NCI-H2196 treated with DMSO at 0.1 percent for 48 hours (cell line): ENCODE measurements around the gene SGIP1.
A peak's percentile ranks its signal among the peaks of the same experiment; 100 is the strongest.
"Not testable (repeated sequence)": the region's sequence is repeated elsewhere in the genome, so short reads cannot be mapped to it uniquely, and the experiment has no call there.

ENCODE experiments used
- DNase-seq: peaks from one replicate; lab custom pipeline; 2025; ENCODE audit not compliant: unreplicated experiment; lab: John Stamatoyannopoulos, UW

The SGIP1 gene

DNA sequence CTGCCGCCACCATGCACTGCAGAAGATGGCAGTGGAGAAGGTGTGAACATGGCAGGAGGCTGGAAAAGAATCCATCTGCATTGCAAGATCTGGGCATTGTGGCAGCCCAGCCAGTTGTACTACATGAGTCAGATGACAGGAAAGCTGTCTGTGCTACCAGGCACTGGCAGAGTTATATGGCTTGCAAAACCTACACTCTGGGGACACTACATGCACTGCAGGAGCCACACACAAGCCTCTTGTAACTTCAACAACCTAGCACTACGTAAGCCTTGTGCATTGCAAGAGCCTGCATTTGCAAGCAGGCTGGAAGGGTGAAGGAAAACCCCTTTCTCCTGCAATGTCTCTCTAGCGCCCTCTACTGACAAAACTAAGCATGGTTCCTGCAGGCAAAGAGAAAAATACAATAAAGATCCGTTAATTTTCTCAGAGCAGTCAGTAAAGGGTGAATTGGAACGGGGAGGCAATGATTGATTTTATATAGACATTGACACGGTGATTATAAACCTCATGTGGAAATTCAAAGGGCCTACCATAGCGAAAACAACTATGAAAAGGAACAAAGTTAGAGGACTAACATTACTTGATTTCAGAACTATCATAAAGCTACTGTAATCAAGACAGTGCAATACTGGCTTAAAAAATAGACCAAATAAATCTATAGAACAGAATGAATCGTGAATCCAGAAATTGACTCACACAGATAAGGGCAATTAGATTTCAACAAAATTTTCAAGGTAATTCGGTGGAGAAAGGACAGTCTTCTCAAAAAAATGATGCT is 192.1 kb downstream of the SGIP1 start:
- peak; percentile 39 for DNase-seq

DNA sequence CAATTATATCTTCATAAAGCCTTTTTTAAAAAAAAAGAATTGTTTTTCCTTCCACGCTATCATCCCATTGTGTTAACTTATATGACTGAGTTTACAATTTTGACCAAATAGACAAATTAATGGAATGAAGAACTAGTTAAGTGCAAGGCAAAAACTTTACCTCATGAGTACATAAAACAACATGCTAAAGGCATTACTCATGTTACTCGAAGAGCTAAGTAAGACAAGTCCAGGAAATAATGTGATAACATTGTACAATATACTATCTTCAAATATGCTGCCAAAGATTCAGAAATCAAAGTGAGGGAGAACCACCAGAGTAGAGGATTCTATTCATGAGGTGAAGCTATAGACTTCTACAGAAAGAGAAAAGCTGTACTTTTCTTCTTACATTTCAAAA is 194.1 kb downstream of the SGIP1 start:
- DNase-seq, result no peak

DNA sequence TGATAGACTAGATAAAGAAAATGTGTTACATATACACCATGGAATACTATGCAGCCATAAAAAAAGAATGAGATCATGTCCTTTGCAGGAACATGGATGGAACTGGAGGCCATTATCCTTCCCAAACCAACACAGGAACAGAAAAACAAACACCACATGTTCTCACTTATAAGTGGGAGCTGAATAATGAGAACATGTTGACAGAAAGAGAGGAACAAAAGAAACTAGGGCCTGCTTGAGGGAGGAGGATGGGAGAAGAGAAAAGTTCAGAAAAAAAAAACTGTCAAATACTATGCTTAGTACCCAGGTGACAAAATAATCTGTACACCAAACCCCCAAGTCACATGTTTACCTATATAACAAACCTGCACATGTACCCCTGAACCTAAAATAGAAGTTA is 194.8 kb downstream of the SGIP1 start:
- not testable (repeated sequence) for DNase-seq

DNA sequence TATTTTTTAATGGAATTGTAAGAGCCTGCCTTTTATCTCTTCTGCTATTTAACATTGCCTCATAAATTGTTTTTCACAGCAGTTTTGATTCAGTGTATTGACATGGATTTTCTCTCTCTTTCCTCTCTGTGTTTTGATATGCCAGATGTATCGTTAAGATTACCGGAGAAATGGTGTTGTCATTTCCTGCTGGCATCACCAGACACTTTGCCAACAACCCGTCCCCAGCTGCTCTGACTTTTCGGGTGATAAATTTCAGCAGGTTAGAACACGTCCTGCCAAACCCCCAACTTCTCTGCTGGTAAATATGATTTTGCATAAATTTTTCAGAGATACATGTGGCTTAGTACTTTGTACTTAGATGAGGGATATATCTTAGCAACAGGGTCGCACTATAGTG is 195.2 kb downstream of the SGIP1 start:
- DNase-seq, result no peak

DNA sequence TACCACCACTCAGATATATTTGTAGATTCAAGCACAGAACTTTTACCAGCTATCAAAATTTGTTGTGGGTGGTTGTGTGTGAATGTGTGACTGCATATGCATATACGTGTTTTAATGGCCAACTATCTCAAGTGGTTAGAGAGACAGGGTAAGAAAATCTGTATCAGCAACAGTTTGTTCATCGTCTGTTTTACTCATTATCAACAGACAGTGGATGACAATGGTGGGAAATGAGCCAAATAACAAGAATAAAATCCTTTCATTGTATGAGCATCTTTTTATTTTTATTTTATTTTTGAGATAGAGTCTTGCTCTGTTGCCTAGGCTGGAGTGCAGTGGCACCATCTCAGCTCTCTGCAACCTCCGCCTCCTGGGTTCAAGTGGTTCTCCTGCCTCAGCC is 195.6 kb downstream of the SGIP1 start:
- DNase-seq, result no peak

DNA sequence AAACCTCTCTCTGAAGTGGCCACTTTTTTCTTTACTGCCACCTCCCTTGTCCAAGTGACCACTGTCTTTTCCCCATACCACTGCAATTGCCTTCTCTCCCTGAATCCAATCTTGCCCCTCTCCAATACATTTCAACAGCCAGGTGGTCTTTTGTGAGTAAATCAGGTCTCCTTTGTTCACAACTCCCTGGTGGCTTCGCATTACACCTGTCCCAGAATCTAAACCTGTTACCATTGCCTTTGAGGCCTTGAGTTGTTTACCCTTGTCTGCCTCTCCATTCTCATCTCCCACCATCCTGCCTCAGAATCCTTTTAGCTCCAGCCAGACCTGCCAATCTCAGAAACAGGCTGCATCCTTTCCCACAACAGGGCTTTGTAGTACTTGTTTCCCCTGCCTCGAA is 196.5 kb downstream of the SGIP1 start:
- no peak for DNase-seq

DNA sequence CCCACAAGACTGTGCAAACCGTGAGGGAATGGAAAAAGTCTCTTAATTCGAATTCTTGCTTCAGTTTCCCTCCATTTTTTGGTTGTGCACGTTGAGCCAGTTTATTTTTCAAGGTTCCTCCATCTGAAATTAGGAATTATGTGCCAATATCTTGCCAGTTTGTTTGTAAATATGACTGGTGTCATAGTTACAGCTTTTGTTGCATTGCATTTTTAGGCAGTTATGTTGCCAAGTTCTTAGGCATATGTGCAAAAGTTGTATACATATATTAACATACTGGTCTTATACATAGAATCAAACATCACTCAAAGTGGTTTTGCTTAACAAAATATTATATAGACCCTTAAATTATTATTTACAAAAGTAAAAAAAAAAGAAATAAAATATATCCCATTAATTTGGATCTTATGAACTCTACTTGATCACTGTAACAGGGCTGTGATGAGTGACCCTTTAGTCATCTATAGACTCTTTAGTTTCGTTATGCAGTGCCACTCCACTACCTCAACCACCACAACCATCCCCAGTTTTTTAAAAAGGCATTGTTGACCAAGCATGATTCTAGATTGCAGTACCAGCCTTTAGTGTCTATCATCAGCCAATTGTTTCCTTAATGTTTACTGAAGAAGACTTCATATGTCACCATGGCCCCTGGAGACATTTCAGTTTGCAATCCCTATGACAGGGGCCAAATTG is 197.4 kb downstream of the SGIP1 start:
- no peak for DNase-seq

DNA sequence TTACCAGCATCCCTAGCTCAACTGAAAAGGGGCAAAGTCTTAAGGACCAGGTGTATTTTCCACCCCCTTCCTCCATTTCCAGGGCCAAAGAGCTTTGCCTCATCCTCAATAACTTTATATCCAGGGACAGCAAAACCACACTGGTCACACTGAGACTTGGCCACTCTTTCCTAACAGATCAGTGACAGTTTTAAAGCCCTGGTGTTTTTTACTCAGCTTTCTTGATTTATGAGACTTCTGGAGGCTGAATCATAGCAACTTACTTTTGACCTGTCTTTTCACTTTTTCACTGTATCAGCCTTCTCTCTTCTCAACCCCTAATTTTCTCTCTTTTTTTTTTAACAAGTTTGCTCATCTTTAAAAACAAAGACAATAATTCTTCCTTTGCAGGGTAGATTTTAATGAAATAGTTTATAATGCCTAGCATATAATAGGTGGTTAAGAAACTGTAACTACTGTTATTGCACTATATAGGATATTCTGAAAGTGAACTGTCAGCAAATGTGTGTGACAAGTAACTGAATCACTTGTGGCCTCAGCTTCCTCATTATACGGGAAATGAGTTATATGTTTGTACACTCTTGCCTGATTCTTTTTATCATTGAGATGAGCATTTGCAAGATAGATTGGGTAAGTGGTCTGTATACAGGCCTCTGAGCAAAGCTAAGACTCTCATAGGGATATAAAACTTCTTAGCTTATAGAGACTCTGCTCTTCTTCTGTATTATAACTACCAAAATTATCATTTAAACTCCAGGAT is 198.6 kb downstream of the SGIP1 start:
- no peak for DNase-seq

DNA sequence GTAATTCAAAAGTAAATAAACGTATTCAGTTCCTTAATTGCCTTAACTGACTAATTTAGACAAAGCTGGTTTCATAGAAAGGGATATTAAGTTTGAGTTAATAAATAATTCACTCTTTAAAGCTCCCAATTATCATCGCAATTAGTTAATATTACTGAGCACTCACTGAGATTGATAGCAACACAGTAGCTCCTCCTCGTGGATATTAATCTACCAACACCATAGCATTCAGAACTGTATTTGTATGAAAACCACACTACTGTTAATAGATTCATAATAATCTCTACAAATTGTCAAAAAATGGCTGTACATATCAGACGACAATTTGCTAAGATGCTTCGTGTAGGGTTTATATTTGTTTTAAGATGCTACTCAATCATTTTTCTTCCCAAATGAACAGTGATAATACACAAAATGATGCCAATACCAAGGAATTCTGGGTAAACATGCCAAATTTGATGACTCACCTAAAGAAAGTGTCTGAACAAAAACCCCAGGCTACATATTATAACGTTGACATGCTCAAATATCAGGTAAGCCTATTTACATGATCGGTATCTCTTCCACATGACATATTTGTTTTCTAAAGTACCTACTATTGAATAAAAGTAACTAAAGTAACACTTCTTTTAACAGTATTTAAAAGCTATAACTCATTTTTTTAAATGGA is 199.5 kb downstream of the SGIP1 start:
- DNase-seq, result no peak

DNA sequence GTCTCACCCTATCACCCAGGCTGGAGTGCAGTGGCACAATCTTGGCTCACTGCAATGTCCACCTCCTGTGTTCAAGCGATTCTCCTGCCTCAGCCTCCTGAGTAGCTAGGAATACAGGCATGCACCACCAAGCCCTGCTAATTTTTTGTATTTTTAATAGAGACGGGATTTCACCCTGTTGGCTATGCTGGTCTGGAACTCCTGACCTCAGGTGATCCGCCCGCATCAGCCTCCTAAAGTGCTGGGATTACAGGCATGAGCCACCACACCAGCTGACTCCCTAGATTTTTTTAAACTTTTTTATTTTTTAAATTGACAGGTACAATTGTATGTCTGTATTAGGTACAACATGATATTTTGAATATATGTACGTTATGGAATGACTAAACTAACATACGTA is 200.6 kb downstream of the SGIP1 start:
- DNase-seq, result not testable (repeated sequence)

DNA sequence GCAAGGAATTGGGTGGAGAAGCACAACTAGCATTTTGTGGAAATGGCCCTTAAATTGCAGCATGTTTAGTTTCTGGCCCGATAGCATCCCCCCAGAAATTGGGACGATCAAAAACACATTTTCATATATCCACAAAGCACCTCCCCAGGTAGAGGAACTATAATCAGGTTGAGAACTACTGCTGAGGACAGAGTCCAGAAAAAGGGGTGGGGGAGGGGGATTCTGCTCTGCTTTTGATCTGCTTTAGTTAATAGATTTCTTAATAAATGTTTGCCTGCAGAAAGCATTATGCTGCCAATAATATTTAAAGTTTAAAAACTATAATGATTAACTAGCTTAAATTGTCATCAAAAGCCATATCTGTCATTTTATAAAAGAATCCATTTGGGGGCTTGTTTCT is 203.9 kb downstream of the SGIP1 start:
- DNase-seq, result no peak

DNA sequence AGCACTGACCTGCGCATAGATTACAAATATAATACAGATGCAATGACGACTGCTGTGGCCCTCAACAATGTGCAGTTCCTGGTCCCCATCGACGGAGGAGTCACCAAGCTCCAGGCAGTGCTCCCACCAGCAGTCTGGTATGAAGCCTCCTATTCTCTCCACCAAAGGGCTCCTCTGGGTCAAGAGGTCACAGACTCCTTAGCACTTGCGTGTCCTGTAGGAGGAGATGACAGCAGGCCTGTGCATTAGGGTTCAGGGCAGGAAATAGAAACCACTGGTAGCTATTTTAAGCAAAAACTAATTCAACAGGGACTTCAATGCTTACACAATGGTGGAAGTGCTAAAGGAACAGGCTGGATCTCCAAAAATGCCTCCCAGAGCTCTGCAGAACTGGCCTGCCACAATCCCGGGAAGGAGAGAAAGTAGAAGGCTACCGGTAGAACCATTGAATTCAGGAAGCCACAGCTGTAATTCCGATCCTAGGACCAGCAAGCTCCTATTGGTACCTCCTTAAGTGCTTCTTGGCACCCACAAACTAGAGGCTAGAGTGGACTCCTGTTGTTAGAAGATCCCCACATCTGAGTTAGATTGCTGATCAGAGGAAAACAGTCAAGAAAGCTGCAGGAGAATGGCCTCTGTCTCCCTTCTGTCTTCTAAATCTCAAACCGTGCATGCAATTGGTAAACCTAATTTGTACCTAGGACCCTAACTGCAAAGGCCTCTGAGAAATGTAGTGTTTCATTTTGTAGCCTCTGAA is 205.6 kb downstream of the SGIP1 start:
- no peak for DNase-seq

DNA sequence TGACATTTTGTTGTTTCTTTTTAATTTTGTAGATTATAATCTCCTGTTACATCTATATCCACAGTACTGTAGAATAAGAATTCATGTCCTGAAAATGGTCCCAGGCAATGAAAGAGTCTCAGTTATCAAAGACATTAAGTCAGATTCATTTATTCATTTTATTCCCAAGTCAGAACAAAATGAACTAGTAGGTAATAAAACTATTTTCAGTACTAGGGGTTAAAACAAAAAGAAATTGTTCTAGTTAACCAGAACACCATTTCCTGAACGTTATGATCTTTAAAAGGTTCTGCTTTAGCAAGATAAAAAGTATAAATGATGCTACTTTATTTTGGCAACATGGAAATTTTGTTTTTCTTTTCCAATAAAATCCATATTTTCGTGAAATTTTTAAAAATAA is 211.5 kb downstream of the SGIP1 start:
- DNase-seq, result no peak

DNA sequence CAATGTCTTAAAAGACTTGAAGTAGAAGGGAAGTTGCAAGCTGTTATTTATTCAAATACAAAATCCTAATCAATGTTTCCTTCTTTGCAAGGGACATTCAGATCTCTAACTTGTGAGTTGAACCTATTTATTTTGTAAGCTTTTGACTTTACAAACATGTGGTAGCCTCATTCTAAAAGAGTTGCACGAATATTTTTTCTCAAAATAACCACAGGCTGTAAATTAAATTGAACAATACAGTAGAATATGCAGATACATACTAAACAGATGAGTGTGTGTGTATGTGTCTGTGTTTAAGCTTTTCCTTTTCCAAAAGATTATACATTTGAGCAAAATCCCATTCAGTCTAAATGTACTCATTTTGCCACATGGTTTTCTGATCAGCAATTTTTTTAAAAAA is 213.5 kb downstream of the SGIP1 start:
- no peak for DNase-seq

DNA sequence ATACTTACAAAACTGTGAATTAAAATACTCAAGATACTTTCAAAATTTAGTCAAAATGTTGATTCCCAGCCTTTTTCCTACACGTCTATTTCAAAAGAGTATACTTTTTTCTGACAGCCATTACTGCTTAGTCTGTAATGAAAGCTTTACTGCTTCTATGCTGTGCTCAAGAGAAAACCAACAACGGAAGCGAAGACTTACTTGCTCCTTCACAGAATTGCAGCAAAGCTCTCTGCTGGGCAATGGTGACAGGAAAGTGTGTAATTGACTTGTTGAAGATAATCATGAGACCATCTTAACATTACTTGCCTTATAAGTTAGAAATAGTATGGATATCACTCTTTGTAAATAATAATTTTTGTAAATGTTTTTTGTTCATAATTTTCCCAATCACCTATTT is 216.6 kb downstream of the SGIP1 start:
- DNase-seq, result no peak

DNA sequence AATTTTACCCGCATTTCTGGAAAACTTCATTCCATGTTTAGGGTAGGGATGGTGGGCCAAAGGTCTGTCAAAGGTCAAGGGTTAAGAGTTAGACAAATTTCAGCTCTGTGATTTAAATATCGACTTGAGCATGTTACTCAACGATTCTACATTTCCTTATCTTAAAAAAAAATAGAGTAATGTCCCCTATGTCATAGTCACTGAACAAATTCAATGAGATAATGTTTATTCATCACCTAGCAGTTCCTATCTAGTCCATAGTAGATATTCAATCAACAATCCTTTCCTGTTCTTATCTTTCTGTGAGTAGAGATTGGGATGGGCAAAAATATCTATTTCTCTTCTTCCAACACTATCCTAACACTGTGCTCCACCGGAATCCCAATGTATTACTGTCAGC is 217.2 kb downstream of the SGIP1 start:
- DNase-seq, result no peak

DNA sequence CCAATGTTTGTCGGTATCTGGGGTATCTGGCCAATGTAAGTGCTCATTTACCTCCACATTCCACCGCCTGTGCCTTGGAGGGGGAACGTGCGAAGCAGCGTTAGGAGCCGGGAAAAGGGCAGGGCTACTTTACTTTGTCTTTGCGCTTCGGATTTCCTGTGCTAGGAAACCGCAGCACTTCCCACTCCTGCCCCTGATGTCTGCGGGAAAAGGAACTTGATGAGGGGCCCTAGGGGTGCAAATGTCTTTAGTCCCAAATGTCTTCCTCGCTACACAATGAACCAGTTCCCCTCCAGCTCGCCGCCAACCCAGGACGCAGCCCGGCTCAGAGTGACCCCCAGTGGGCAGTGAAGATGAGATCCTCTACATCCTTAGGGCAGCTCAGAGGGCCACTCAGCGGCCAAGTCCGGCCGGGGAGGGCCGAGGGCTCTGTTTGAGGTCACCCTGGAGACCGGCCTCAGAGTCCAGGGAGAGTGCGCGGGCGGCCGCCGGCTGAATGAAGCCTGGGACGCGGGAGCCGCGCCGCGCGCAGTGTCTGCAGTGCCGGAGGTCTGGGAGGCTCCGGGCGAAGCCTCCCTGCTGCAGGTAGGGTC is 218.1 kb downstream of the SGIP1 start, which contains the start of gene DYNLT5:
Gene DYNLT5, plus strand, starts transcription at position 460 of the 593 bp plus-strand sequence. CDS start 2,200 bp downstream, outside the sequence.
- no peak for DNase-seq

DNA sequence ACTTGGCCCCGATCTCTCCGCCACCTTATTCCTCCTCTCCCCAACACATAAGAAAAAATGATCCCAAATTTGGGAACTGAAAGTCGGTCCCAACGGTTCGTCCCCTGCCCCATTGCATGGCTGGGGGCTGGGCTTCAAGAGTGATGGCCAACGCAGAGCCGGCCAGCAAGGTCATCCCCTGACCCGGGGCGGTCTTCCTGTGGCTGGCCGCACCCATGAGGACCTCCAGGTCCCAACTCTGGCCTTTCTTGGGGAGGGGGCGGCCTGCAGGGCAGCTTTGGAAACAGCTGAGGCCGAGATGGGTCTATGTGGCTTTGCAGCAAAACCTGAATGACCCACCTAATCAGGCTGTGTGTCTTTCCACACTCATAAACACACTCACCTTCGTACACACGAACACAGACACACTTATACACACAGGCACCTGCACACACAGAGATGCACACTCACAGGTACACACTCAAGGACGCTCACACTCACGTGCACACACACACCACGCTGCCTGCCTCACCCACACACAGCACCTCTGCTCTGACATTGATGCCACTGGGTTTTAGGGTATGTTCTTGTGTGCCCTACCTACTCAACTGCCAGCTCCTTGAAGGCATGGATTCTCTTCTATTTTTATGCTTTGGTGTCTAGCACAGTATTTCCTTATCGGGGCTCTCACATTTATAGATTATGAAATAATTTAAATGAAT is 218.9 kb downstream of the SGIP1 start:
- DNase-seq, result no peak

DNA sequence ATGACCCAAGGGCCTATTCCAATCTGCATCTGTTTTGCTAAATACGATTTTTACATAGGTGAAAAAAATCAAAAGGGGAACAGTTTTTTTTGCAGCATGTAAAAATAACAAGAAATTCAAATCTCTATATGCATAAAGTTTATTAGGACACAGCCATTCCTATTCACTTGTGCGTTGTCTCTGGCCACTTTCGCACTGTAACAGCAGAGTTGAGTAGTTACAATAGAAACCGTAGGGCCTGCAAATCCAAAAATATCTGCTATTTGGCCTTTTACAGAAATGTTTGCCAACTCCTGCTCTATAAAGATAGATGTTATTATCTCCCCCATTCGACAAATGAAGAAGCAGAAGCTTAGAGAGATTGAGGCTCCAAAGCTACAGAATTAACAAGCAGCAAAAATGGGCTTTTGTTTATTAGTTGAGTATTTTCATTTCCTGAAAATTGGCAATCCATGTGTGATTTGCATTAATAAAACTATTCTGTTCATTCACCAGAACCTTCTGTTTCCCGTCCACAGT is 223.8 kb downstream of the SGIP1 start:
- peak; percentile 20 for DNase-seq
